Astrocyte (in vitro differentiated cells and primary cell): ENCODE results near the gene DOCK1. TPM values are rescaled to one million over a fixed set of nuclear protein-coding genes. Genes with fewer than 3 reads are reported as not detected.

Experiments
- DNase-seq: peaks from one replicate; pipeline ENCODE4 v3.0.0-alpha.2; 2010; ENCODE audit warnings: low read depth
- FAIRE-seq: peaks from 2 replicates; lab custom pipeline; 2011; peaks lifted over from hg19 to GRCh38; lab: Jason Lieb, UNC
- H2AFZ ChIP-seq: 2 replicates; pipeline ENCODE4 v1.6.0; 2012; ENCODE audit warnings: low read depth, low read length, inconsistent platforms
- H3K27ac ChIP-seq: 2 replicates; pipeline ENCODE4 v1.5.1; 2011; ENCODE audit warnings: low read depth, low read length, inconsistent platforms
- H3K27me3 ChIP-seq: 2 replicates; pipeline ENCODE4 v1.6.0; 2011; ENCODE audit warnings: low read length, inconsistent platforms; ENCODE audit not compliant: insufficient read depth
- H3K36me3 ChIP-seq: 2 replicates; pipeline ENCODE4 v1.5.1; 2011; ENCODE audit warnings: low read length, inconsistent platforms; ENCODE audit not compliant: insufficient read depth
- H3K4me1 ChIP-seq: 2 replicates; pipeline ENCODE4 v1.5.1; 2011; ENCODE audit warnings: low read length, inconsistent platforms; ENCODE audit not compliant: insufficient read depth
- H3K4me2 ChIP-seq: 2 replicates; pipeline ENCODE4 v1.6.0; 2012; ENCODE audit warnings: low read length, inconsistent platforms
- H3K4me3 ChIP-seq: 2 replicates; pipeline ENCODE4 v1.5.1; 2011; ENCODE audit warnings: low read depth, mild to moderate bottlenecking, low read length, inconsistent platforms; ENCODE audit not compliant: insufficient read depth
- H3K79me2 ChIP-seq: 2 replicates; pipeline ENCODE4 v1.6.0; 2012; ENCODE audit warnings: mild to moderate bottlenecking, low read length, inconsistent platforms; ENCODE audit not compliant: insufficient read depth
- H3K9ac ChIP-seq: 2 replicates; pipeline ENCODE4 v1.6.0; 2012; ENCODE audit warnings: mild to moderate bottlenecking, low read length, inconsistent platforms
- H3K9me3 ChIP-seq: 2 replicates; pipeline ENCODE4 v1.5.1; 2012; ENCODE audit warnings: low read depth, mild to moderate bottlenecking, low read length, inconsistent platforms; ENCODE audit not compliant: insufficient read depth
- H4K20me1 ChIP-seq: 2 replicates; pipeline ENCODE4 v1.6.0; 2012; ENCODE audit warnings: low read length, inconsistent platforms; ENCODE audit not compliant: insufficient read depth
- H3K27ac Mint-ChIP-seq: one replicate; pipeline ENCODE4 v1.8.0; 2021; ENCODE audit warnings: mild to moderate bottlenecking, mixed read lengths; ENCODE audit not compliant: unreplicated experiment
- H3K27me3 Mint-ChIP-seq: one replicate; pipeline ENCODE4 v1.8.0; 2021; ENCODE audit warnings: low read depth, mixed read lengths; ENCODE audit not compliant: unreplicated experiment
- H3K36me3 Mint-ChIP-seq: one replicate; pipeline ENCODE4 v1.8.0; 2021; ENCODE audit warnings: low read depth, mixed read lengths; ENCODE audit not compliant: unreplicated experiment
- H3K4me1 Mint-ChIP-seq: one replicate; pipeline ENCODE4 v1.8.0; 2021; ENCODE audit warnings: low read depth, mixed read lengths; ENCODE audit not compliant: unreplicated experiment
- H3K4me3 Mint-ChIP-seq: one replicate; pipeline ENCODE4 v1.8.0; 2021; ENCODE audit warnings: mild to moderate bottlenecking, moderate library complexity, mixed read lengths; ENCODE audit not compliant: unreplicated experiment
- H3K9me3 Mint-ChIP-seq: one replicate; pipeline ENCODE4 v1.8.0; 2021; ENCODE audit warnings: mild to moderate bottlenecking, mixed read lengths; ENCODE audit not compliant: unreplicated experiment
- EZH2 ChIP-seq: IDR thresholded peaks from 2 replicates; pipeline ENCODE4 v1.6.1; 2012; ENCODE audit warnings: mild to moderate bottlenecking, low read length, inconsistent platforms; ENCODE audit not compliant: insufficient read depth
- total RNA-seq: library from RNA; stranded (reverse); gene quantifications from 2 replicates; pipeline ENCODE4 v1.2.1, GENCODE V29; 2021
- TF ChIP-seq, protein P1 (sequence below): IDR thresholded peaks from 2 replicates; pipeline ENCODE4 v1.5.1; 2011; ENCODE audit warnings: low read depth, mild to moderate bottlenecking, inconsistent platforms, low read length, moderate library complexity; ENCODE audit not compliant: insufficient read depth

The DOCK1 gene
- total RNA-seq, 1 donor from 2014 or later: 42.5 TPM

GRCh38 chr10:127498087-127498486 is 592.9 kb downstream of the DOCK1 start:
- H3K27me3 Mint-ChIP-seq: peaks cover 15% of the 10 kb centered on the region

GRCh38 chr10:127500127-127500526 is 594.9 kb downstream of the DOCK1 start:
- no peaks in the 10 kb centered on the region for H3K79me2 ChIP-seq
- no peaks in the 10 kb centered on the region for H4K20me1 ChIP-seq
- TF ChIP-seq, protein P1, sequence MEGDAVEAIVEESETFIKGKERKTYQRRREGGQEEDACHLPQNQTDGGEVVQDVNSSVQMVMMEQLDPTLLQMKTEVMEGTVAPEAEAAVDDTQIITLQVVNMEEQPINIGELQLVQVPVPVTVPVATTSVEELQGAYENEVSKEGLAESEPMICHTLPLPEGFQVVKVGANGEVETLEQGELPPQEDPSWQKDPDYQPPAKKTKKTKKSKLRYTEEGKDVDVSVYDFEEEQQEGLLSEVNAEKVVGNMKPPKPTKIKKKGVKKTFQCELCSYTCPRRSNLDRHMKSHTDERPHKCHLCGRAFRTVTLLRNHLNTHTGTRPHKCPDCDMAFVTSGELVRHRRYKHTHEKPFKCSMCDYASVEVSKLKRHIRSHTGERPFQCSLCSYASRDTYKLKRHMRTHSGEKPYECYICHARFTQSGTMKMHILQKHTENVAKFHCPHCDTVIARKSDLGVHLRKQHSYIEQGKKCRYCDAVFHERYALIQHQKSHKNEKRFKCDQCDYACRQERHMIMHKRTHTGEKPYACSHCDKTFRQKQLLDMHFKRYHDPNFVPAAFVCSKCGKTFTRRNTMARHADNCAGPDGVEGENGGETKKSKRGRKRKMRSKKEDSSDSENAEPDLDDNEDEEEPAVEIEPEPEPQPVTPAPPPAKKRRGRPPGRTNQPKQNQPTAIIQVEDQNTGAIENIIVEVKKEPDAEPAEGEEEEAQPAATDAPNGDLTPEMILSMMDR: no peak
- no peak for TF ChIP-seq EZH2
- H3K4me3 Mint-ChIP-seq: no peak overlapping the region
- H2AFZ ChIP-seq: no peak overlapping the region
- H3K4me3 ChIP-seq: no peak overlapping the region
- peaks cover 14% of the 10 kb centered on the region for H3K27me3 Mint-ChIP-seq
- H3K9me3 ChIP-seq: no peaks in the 10 kb centered on the region
- H3K36me3 ChIP-seq: no peaks in the 10 kb centered on the region
- H3K27ac ChIP-seq: no peak overlapping the region
- no peaks in the 10 kb centered on the region for H3K27me3 ChIP-seq
- H3K27ac Mint-ChIP-seq: no peak overlapping the region
- no peaks in the 10 kb centered on the region for H3K9me3 Mint-ChIP-seq
- H3K36me3 Mint-ChIP-seq: no peaks in the 10 kb centered on the region
- H3K4me1 Mint-ChIP-seq: no peaks in the 10 kb centered on the region
- no peak overlapping the region for H3K9ac ChIP-seq
- no peak for DNase-seq
- FAIRE-seq: no peak
- H3K4me2 ChIP-seq: no peak overlapping the region
- no peaks in the 10 kb centered on the region for H3K4me1 ChIP-seq

More at GRCh38 chr10:127498087-127498486, 592.9 kb downstream of the DOCK1 start:
- no peak overlapping the region for H3K9ac ChIP-seq
- no peak overlapping the region for H3K27ac ChIP-seq
- Mint-ChIP-seq H3K9me3 (no peaks in the 10 kb centered on the region), H3K4me3 (no peak overlapping the region), H3K27ac (no peak overlapping the region), H3K36me3 (no peaks in the 10 kb centered on the region), H3K4me1 (no peaks in the 10 kb centered on the region)
- no peaks in the 10 kb centered on the region for H3K79me2 ChIP-seq
- no peaks in the 10 kb centered on the region for H4K20me1 ChIP-seq
- no peaks in the 10 kb centered on the region for H3K9me3 ChIP-seq
- no peak for TF ChIP-seq EZH2
- no peak overlapping the region for H3K4me3 ChIP-seq
- H3K4me2 ChIP-seq: no peak overlapping the region
- no peak for DNase-seq
- H3K4me1 ChIP-seq: no peaks in the 10 kb centered on the region
- FAIRE-seq: no peak
- H3K36me3 ChIP-seq: no peaks in the 10 kb centered on the region
- H2AFZ ChIP-seq: no peak overlapping the region
- no peaks in the 10 kb centered on the region for H3K27me3 ChIP-seq

Other genes with a start within 250 kb of the DOCK1 start
- gene C10orf90, start 234.7 kb upstream of the DOCK1 start, total RNA-seq: not detected in 2 replicates